WTC11 (cell line): Measurements from ENCODE around the gene LPP.

Experiments used
- CTCF ChIP-seq: fragments of 200-600 bp; IDR thresholded peaks from 2 replicates; pipeline ENCODE4 v1.8.0; 2022; ENCODE audit warnings: antibody characterized with exemption
- ETV6 ChIP-seq: sonication (generic); formaldehyde crosslinking; IDR thresholded peaks from 2 replicates; pipeline ENCODE4 v1.8.1; 2022; ENCODE audit warnings: mild to moderate bottlenecking, missing genetic modification reagents
- PRRX2 ChIP-seq: fragments of 250-450 bp; sonication (Bioruptor Pico); IDR thresholded peaks from 2 replicates; pipeline ENCODE4 v1.8.0; 2021; ENCODE audit warnings: mild to moderate bottlenecking
- TCF7 ChIP-seq: sonication (generic); formaldehyde crosslinking; IDR thresholded peaks from 2 replicates; pipeline ENCODE4 v1.8.0; 2022; ENCODE audit warnings: mild to moderate bottlenecking, low read depth, missing genetic modification reagents, moderate library complexity

DNA sequence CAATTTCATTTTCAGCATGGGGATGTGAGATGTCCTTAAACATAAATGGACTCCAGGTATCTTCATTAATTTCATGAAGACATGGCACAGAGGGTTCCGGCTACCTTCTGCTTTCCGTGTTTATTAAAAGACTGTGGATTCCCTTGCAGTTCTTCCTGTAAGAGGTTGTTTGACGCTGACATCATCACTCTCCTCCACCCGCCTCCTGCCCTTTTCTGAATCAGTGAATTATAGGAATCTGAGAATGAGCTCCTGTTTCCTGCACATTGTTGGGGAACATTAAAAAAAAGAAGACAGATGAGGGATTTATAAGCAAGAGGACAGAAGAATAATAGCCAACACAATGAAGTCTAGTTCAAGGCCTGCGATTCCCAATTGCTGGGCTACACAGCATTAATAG, 191.3 kb downstream of the LPP start:
- TF ChIP-seq CTCF (no peak), ETV6 (CRISPR knock-in tag) (no peak), TCF7 (CRISPR knock-in tag) (no peak), PRRX2 (CRISPR knock-in tag) (no peak)
